C1 segment of cervical spinal cord (tissue), 14 donors: ENCODE results near the gene VSX1.

Experiments
- DNase-seq, 14 donors: peaks; one replicate each; lab custom pipeline; 2025; lab: John Stamatoyannopoulos, UW

VSX1 gene

GRCh38 chr20:25081730-25082497, at the start of gene VSX1:
Gene VSX1 (minus strand): TSS chr20:25082141. CDS start chr20:25082096, 45 bp downstream.
- no peak for DNase-seq

DNA sequence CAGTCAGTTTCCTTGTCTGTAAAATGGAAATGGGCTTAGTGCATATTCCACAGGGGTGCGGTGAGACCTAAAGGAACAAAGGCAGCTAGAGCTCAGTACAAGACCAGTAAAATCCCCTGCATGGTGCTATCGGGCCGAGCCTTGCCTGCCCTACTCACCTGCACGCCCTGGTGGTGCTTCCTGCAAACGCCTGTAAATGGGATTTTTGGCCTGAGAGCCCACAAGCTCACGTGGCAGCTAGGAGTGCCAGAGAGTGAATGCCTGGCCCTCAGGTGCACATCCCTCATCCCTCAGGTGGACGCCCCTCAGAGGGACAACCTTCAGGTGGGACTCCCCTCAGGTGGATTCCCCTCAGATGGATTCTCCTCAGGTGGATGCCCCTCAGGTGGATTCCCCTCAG, 48.0 kb upstream of the VSX1 start:
- DNase-seq: no peak

DNA sequence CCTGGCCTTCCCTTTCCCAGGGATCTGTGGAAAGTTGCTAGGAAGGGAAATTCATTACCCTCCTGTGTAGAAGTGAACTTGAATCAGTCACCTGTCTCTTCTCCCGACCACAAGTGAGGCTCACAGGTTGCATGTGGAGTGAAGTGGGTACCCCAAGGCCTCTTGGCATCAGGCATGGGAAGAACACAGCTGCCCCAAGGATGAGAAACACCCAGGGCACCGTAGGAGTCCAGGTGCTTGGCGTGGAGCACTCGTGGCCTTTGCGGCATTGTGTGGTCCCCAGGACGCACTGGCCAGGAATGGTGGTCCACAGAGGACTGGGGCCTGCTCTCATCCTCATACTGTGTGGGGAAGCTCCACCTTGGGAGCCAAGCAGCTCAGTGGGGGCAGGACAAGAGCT, 47.5 kb upstream of the VSX1 start:
- DNase-seq: no peak

GRCh38 chr20:25128649-25129048, 46.7 kb upstream of the VSX1 start:
- DNase-seq: no peak

DNA sequence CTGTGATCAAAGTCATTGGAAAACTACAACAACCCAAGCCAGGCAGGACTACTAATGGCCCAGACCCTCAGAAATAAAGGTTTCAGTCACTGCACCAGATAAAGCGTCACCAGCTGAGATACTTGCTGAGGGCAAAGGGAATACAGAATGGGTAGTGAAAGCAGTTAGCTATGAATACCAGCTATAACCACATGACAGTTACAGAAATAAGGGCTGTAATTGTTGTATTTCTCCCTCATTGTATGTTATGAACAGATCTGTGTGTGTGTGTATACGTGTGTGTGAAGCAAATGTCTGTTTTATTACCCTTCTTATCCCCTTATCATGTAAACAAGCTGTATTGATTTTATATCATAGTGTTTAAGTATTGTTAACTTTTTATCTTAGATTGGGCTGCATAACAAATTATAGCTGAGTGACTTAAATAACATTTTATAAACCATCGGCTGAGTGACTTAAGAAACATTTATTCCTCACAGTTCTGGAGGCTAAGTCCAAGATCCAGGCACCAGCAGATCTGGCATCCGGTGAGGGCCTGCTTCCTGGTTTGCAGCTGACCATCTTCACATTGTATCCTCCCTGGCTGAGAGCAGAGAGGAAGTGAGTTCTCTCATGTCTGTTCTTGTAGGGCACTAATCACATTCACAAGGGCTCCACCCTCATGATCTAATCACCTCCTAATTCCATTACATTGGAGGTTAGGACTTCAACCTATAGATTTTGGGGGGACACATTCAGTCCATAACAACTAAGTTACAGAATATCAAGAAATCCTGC, 46.0 kb upstream of the VSX1 start:
- DNase-seq: no peak

DNA sequence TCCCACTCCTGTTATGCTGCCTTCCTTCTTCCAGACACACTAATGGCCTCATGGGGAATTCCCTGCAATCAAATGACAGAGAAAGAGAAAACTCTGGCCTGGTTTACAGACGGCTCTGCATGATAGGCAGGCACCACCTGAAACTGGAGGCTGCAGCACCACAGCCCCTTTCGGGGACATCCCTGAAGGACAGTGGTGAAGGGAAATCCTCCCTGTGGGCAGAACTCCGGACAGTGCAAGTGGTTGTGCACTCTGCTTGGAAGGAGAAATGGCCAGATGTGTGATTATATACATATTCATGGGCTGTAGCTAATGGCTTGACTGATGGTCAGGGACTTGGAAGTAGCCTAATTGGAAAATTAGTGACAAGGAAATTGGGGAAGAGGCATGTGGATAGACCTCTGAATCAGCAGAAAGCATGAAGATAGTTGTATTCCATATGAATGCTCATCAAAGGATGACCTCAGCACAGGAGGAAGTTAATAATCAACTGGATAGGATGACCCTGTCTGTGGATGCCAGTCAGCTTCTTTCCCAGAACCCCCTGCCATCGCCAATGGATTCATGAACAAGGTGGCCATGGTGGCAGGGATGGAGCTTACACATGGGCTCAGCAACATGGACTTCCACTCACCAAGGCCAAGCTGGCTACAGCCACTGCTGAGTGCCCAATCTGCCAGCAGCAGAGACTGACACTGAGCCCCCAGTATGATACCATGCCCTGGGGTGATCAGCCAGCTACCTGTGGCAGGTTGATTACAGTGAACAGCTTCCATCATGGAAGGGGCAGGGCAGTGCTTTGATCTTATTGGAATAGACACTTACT, 44.5 kb upstream of the VSX1 start:
- DNase-seq: no peak

DNA sequence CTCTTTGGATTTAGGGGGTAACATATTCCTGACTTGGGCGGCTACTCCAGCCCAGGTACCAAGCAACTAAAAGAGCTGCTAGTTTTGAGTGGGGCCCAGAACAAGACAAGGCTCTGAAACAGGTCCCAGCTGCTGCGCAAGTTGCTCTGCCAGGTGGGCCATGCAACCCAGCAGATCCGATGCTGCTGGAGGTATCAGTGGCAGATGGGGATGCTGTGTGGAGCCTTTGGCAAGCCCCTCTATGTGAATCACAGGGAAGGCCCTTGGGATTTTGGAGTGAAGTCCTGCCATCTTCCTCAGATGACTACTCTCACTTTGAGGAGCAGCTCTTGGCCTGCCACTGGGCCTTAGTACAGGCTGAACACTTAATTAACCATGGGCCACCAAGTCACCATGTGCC, 43.7 kb upstream of the VSX1 start:
- no peak for DNase-seq

DNA sequence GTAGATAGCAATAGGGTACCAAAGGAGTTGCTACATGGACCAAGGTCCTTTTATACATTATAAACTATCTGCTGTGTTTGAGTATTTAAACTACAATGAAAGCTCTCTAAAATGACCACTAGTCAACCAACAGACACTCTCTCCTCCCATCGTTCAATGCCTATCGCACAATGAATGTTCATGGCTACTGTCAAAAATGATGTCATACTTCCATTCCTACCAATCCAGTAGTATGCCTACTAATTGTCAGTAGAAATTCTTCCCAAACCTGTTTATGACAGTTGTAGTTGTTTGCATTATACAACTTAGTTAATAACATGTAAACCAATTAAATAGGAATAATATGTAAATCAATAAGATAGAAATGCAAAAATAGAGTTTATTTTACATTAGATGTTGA, 39.0 kb upstream of the VSX1 start:
- no peak for DNase-seq

DNA sequence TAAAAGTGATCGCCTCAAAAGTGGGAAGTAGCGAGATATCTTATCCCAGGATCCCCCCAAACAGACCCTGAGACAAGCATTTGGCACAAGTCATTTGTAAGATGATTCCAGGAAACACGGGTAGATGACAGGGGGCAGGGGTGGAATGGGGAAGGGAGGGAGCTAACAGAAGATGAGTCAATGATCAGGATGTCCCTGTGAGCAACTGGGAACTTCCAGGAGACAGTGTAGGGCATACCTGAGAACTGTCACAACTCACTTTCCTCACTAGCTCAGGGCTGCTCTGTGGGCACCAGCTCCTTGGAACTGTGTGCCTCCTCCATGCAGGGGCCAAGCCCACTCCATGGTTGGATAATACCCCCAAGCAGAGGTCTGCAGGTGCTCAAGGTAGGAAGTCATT, 38.5 kb upstream of the VSX1 start:
- DNase-seq: no peak

DNA sequence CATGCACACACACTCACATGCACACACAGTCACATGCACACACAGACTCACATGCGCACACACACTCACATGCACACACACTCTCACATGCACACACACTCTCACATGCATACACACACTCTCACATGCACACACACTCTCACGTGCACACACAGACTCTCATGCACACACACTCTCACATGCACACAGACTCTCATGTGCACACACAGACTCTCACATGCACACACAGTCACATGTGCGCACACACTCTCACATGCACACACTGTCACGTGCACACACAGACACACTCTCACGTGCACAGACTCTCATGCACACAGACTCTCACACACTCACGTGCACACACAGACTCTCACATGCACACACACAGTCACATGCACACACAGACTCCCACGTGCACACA, 36.6 kb upstream of the VSX1 start:
- DNase-seq: no peak

- no peak for DNase-seq
Measured at GRCh38 chr20:25117990-25118389, 36.0 kb upstream of the VSX1 start.

- peak in 1 of 14 donors; percentile 91 for DNase-seq
Measured at GRCh38 chr20:25116739-25117458, 35.0 kb upstream of the VSX1 start.

GRCh38 chr20:25103526-25103925, 21.6 kb upstream of the VSX1 start:
- DNase-seq: peak in 1 of 14 donors; percentile 65

GRCh38 chr20:25100914-25101313, 19.0 kb upstream of the VSX1 start:
- DNase-seq: peak in 1 of 14 donors; percentile 84

DNA sequence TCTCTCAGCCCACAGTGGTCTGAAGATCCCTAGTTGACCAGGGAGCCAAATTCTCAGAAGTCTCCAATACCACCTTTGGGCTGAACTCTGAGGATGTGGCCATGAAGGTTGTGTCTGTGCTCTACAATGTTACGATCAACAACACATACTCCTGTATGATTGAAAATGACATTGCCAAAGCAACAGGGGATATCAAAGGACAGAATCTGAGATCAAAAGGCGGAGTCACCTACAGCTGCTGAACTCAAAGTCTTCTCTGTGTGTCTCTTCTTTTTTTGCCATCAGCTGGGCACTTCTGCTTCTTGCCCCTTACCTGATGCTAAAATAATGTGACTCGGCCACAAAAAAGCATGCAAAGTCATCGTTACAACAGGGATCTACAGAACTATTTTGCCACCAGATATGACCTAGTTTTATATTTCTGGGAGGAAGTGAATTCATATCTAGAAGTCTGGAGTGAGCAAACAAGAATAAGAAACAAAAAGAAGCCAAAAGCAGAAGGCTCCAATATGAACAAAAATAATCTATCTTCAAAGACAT, 17.7 kb upstream of the VSX1 start:
- no peak for DNase-seq

GRCh38 chr20:25097498-25097897, 15.6 kb upstream of the VSX1 start:
- DNase-seq: no peak

GRCh38 chr20:25090492-25091429, 8.8 kb upstream of the VSX1 start:
- no peak for DNase-seq

GRCh38 chr20:25089662-25090061, 7.7 kb upstream of the VSX1 start:
- DNase-seq: no peak

GRCh38 chr20:25089096-25089495, 7.2 kb upstream of the VSX1 start:
- no peak for DNase-seq

DNA sequence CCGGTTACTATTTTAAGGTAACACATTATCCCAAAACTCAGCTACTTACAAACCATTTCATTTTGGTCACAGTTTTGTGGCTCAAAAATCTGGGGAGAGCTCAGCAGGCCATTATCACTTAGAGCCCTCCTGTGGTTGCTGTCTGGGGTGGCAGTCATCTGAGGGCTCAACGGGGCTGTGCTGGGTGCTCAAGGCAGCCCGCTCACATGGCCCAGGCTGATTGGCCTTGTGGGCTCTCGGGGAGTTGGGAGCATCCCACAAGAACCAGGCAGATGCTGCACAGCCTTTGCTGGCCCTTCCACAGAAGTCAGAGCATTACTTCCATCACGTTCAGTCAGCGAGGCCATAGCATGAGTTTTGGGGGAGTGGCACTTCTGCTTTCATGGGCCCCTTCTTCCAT, 6.3 kb upstream of the VSX1 start:
- no peak for DNase-seq
